GM18498 (cell line): ENCODE measurements around the gene GLIPR1.
"Not testable (repeated sequence)": the region's sequence is repeated elsewhere in the genome, so short reads cannot be mapped to it uniquely, and the experiment has no call there.

ENCODE experiments used
- ATAC-seq: cut with Tn5 transposase; IDR thresholded peaks from one replicate; pipeline ENCODE4 v1.9.1; 2021; ENCODE audit warnings: mild to moderate bottlenecking, moderate library complexity; ENCODE audit not compliant: unreplicated experiment

GLIPR1 gene

GRCh38 chr12:75471902-75472890 is 8.4 kb upstream of the GLIPR1 start:
- ATAC-seq: no peak

GRCh38 chr12:75474116-75474515 is 6.4 kb upstream of the GLIPR1 start:
- no peak for ATAC-seq

GRCh38 chr12:75476071-75476470 is 4.5 kb upstream of the GLIPR1 start:
- ATAC-seq: no peak

- no peak for ATAC-seq
These were observed 3.4 kb upstream of the GLIPR1 start for GRCh38 chr12:75477137-75477536.

GRCh38 chr12:75478116-75478794 is 2.3 kb upstream of the GLIPR1 start:
- ATAC-seq: peak; percentile 28

GRCh38 chr12:75479963-75480461 is 543 bp upstream of the GLIPR1 start:
- ATAC-seq: peak; percentile 37

GRCh38 chr12:75481013-75481705 is 604 bp downstream of the GLIPR1 start:
- peak; percentile 27 for ATAC-seq

GRCh38 chr12:75481774-75482173 is 1.2 kb downstream of the GLIPR1 start:
- no peak for ATAC-seq

GRCh38 chr12:75482646-75483045 is 2.1 kb downstream of the GLIPR1 start:
- peak; percentile 17 for ATAC-seq

- no peak for ATAC-seq
These were observed 2.9 kb downstream of the GLIPR1 start for GRCh38 chr12:75483431-75483830.

GRCh38 chr12:75484450-75484849 is 3.9 kb downstream of the GLIPR1 start:
- ATAC-seq: not testable (repeated sequence)

- ATAC-seq: no peak
These were observed 6.8 kb downstream of the GLIPR1 start for GRCh38 chr12:75487308-75487707.

- ATAC-seq: peak; percentile 48
These were observed 8.0 kb downstream of the GLIPR1 start for GRCh38 chr12:75488553-75488952.

GRCh38 chr12:75489187-75489586 is 8.6 kb downstream of the GLIPR1 start:
- peak; percentile 26 for ATAC-seq

GRCh38 chr12:75489613-75490210 is 9.2 kb downstream of the GLIPR1 start:
- ATAC-seq: peak; percentile 71

- ATAC-seq: no peak
These were observed 10.6 kb downstream of the GLIPR1 start for GRCh38 chr12:75491169-75491568.

- no peak for ATAC-seq
These were observed 22.9 kb downstream of the GLIPR1 start for GRCh38 chr12:75503459-75503858.

- ATAC-seq: no peak
These were observed 23.3 kb downstream of the GLIPR1 start for GRCh38 chr12:75503866-75504265.

GRCh38 chr12:75505706-75506312 is 25.3 kb downstream of the GLIPR1 start:
- ATAC-seq: peak; percentile 51

GRCh38 chr12:75507086-75507485 is 26.5 kb downstream of the GLIPR1 start:
- ATAC-seq: no peak
